Measurements from ENCODE around the gene SETD3.

DNA sequence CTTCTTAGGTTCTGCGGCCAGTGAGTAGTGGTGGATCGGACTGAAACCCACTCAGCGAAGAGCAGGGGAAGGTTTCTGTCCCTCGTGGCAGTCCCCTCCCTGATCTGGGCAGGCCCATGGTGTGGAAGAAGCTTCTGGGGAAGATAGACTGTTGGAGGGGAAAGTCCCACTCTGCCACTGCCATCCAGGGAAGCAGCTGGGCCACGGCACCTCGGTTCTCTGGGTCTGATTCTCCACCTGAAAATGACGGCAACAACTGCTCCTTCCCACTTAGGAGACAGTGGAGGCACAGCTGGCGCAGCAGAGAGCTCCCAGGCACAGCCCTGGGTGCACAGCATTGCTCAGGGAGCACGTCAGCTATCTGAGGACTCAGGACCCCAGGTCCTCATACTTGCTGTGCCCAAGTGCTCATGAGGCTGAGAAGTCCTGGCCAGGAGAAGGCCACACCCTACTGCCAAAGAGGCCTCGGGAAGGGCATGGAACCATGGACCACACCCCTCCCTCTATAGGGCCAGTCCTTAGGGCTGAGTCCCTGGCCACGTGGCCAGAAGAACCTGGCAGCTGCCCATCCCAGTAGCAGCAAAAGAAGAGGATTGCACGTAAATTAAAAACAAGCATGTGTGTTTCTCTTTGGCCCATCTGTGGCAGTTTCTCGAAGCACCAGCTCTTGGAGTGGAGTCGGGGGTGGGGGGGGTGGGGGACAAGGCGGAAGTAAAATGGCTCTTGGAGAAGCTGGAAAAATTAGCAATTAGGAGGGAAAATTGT, 123.3 kb downstream of the SETD3 start:
- TF ChIP-seq MXI1 (conservative IDR thresholded peaks at IDR 0.05; ENCODE audit: poor library complexity, severe bottlenecking) (no peak), TAF1 (IDR thresholded peaks at IDR 0.05; ENCODE audit: low read depth) (no peak), RAD21 (conservative IDR thresholded peaks at IDR 0.05) (no peak), POLR2AphosphoS5 (IDR thresholded peaks at IDR 0.05) (no peak)
- TF ChIP-seq, protein P1, sequence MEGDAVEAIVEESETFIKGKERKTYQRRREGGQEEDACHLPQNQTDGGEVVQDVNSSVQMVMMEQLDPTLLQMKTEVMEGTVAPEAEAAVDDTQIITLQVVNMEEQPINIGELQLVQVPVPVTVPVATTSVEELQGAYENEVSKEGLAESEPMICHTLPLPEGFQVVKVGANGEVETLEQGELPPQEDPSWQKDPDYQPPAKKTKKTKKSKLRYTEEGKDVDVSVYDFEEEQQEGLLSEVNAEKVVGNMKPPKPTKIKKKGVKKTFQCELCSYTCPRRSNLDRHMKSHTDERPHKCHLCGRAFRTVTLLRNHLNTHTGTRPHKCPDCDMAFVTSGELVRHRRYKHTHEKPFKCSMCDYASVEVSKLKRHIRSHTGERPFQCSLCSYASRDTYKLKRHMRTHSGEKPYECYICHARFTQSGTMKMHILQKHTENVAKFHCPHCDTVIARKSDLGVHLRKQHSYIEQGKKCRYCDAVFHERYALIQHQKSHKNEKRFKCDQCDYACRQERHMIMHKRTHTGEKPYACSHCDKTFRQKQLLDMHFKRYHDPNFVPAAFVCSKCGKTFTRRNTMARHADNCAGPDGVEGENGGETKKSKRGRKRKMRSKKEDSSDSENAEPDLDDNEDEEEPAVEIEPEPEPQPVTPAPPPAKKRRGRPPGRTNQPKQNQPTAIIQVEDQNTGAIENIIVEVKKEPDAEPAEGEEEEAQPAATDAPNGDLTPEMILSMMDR (IDR thresholded peaks at IDR 0.05; ENCODE audit: poor library complexity, severe bottlenecking): no peak
